Measurements from ENCODE around the gene CNPPD1. TPM values are rescaled to one million over a fixed set of nuclear protein-coding genes. Genes with fewer than 3 reads are reported as not detected.

Gene CNPPD1
- total and polyA plus RNA-seq, 4 donors, result 16.5 to 39.8 (median 21.6) TPM

DNA sequence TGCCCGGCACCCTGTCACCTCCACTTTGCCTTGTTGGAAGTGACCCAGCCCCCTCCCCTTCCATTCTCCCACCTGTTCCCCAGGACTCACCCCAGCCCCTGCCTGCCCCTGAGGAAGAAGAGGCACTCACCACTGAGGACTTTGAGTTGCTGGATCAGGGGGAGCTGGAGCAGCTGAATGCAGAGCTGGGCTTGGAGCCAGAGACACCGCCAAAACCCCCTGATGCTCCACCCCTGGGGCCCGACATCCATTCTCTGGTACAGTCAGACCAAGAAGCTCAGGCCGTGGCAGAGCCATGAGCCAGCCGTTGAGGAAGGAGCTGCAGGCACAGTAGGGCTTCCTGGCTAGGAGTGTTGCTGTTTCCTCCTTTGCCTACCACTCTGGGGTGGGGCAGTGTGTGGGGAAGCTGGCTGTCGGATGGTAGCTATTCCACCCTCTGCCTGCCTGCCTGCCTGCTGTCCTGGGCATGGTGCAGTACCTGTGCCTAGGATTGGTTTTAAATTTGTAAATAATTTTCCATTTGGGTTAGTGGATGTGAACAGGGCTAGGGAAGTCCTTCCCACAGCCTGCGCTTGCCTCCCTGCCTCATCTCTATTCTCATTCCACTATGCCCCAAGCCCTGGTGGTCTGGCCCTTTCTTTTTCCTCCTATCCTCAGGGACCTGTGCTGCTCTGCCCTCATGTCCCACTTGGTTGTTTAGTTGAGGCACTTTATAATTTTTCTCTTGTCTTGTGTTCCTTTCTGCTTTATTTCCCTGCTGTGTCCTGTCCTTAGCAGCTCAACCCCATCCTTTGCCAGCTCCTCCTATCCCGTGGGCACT, 5.8 kb upstream of the CNPPD1 start:
- DNase-seq (ENCODE audit: low spot score), result peak; percentile 31
- Histone ChIP-seq H3K9ac (ENCODE audit: low read depth in 1 of 2, low read length in 2 of 2) (no peak overlapping the region), H3K27ac (ENCODE audit: low read depth in 1 of 2, low read length in 2 of 2) (no peak overlapping the region), H3K4me1 (ENCODE audit: control insufficient read depth in 4 of 4, insufficient read depth in 4 of 4, low read length in 3 of 4) (peaks cover 0 to 15% (median 13%) of the 10 kb centered on the region in 4 donors), H3K9me3 (ENCODE audit: control insufficient read depth in 4 of 4, low read length in 3 of 4) (no peaks in the 10 kb centered on the region), H3K36me3 (ENCODE audit: control insufficient read depth in 4 of 4, insufficient read depth in 3 of 4, low read depth in 1 of 4, low read length in 3 of 4) (peaks cover 16 to 48% (median 38%) of the 10 kb centered on the region in 4 donors), H3K4me3 (ENCODE audit: low read depth in 1 of 3, low read length in 3 of 3) (no peak overlapping the region), H3K27me3 (ENCODE audit: control insufficient read depth in 4 of 4, insufficient read depth in 4 of 4, low read length in 3 of 4) (no peaks in the 10 kb centered on the region)
- 80% methylated on average over 8 of the region's 8 CpGs for WGBS
- TF ChIP-seq JUND (IDR thresholded peaks at IDR 0.05), result no peak
- TF ChIP-seq YY1 (IDR thresholded peaks at IDR 0.05), result no peak
- no peak for TF ChIP-seq FOXA2 (IDR thresholded peaks at IDR 0.05)
- no peak for TF ChIP-seq GABPA (IDR thresholded peaks at IDR 0.05 in 1 of 2, conservative IDR thresholded peaks at IDR 0.05 in 1 of 2)
- TF ChIP-seq, protein P1, sequence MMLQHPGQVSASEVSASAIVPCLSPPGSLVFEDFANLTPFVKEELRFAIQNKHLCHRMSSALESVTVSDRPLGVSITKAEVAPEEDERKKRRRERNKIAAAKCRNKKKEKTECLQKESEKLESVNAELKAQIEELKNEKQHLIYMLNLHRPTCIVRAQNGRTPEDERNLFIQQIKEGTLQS (IDR thresholded peaks at IDR 0.05), result no peak
- TF ChIP-seq SP1 (IDR thresholded peaks at IDR 0.05), result no peak
- TF ChIP-seq RAD21 (IDR thresholded peaks at IDR 0.05), result no peak
- TF ChIP-seq NR2F2 (IDR thresholded peaks at IDR 0.05), result no peak
- no peak for TF ChIP-seq RXRA (IDR thresholded peaks at IDR 0.05)
- TF ChIP-seq, protein P2, sequence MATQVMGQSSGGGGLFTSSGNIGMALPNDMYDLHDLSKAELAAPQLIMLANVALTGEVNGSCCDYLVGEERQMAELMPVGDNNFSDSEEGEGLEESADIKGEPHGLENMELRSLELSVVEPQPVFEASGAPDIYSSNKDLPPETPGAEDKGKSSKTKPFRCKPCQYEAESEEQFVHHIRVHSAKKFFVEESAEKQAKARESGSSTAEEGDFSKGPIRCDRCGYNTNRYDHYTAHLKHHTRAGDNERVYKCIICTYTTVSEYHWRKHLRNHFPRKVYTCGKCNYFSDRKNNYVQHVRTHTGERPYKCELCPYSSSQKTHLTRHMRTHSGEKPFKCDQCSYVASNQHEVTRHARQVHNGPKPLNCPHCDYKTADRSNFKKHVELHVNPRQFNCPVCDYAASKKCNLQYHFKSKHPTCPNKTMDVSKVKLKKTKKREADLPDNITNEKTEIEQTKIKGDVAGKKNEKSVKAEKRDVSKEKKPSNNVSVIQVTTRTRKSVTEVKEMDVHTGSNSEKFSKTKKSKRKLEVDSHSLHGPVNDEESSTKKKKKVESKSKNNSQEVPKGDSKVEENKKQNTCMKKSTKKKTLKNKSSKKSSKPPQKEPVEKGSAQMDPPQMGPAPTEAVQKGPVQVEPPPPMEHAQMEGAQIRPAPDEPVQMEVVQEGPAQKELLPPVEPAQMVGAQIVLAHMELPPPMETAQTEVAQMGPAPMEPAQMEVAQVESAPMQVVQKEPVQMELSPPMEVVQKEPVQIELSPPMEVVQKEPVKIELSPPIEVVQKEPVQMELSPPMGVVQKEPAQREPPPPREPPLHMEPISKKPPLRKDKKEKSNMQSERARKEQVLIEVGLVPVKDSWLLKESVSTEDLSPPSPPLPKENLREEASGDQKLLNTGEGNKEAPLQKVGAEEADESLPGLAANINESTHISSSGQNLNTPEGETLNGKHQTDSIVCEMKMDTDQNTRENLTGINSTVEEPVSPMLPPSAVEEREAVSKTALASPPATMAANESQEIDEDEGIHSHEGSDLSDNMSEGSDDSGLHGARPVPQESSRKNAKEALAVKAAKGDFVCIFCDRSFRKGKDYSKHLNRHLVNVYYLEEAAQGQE (IDR thresholded peaks at IDR 0.05), result no peak
- no peak for TF ChIP-seq FOXA1 (IDR thresholded peaks at IDR 0.05)
- TF ChIP-seq, protein P3, sequence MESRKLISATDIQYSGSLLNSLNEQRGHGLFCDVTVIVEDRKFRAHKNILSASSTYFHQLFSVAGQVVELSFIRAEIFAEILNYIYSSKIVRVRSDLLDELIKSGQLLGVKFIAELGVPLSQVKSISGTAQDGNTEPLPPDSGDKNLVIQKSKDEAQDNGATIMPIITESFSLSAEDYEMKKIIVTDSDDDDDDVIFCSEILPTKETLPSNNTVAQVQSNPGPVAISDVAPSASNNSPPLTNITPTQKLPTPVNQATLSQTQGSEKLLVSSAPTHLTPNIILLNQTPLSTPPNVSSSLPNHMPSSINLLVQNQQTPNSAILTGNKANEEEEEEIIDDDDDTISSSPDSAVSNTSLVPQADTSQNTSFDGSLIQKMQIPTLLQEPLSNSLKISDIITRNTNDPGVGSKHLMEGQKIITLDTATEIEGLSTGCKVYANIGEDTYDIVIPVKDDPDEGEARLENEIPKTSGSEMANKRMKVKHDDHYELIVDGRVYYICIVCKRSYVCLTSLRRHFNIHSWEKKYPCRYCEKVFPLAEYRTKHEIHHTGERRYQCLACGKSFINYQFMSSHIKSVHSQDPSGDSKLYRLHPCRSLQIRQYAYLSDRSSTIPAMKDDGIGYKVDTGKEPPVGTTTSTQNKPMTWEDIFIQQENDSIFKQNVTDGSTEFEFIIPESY (IDR thresholded peaks at IDR 0.05), result no peak
- no peak for TF ChIP-seq TAF1 (conservative IDR thresholded peaks at IDR 0.05)

DNA sequence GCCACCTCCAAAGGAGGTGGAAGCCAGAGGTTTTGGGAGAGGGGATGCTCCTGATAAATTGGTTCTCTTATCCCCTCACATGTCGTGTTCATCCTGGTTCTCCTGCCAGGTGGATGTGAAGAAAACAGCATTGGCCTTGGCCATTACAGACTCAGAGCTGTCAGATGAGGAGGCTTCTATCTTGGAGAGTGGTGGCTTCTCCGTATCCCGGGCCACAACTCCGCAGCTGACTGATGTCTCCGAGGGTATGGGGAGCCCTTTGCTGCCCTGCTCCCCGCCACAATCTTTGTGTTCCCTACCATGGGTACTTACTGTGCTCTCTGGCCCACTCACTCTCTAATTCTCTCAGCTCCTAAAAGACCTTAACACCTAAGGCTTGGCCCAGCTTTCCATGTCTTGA, 4.8 kb upstream of the CNPPD1 start:
- TF ChIP-seq, protein P3 (IDR thresholded peaks at IDR 0.05), result no peak
- H3K27ac ChIP-seq (ENCODE audit: low read depth in 1 of 2, low read length in 2 of 2), result no peak overlapping the region
- no peak overlapping the region for H3K4me3 ChIP-seq (ENCODE audit: low read depth in 1 of 3, low read length in 3 of 3)
- WGBS, result 98% methylated on average over 6 of the region's 6 CpGs
- H3K27me3 ChIP-seq (ENCODE audit: control insufficient read depth in 4 of 4, insufficient read depth in 4 of 4, low read length in 3 of 4), result no peaks in the 10 kb centered on the region
- no peak overlapping the region for H3K9ac ChIP-seq (ENCODE audit: low read depth in 1 of 2, low read length in 2 of 2)
- DNase-seq (ENCODE audit: low spot score), result peak; percentile 27
- H3K9me3 ChIP-seq (ENCODE audit: control insufficient read depth in 4 of 4, low read length in 3 of 4), result no peaks in the 10 kb centered on the region
- peaks cover 16 to 48% (median 38%) of the 10 kb centered on the region in 4 donors for H3K36me3 ChIP-seq (ENCODE audit: control insufficient read depth in 4 of 4, insufficient read depth in 3 of 4, low read depth in 1 of 4, low read length in 3 of 4)
- H3K4me1 ChIP-seq (ENCODE audit: control insufficient read depth in 4 of 4, insufficient read depth in 4 of 4, low read length in 3 of 4), result peaks cover 0 to 16% (median 13%) of the 10 kb centered on the region in 4 donors

Data from liver (tissue), 9 donors.